ENCODE measurements around the gene DDX1.

DDX1 gene

GRCh38 chr2:15630978-15631719, 39.5 kb downstream of the DDX1 start:
- no peak for DNase-seq

GRCh38 chr2:15631883-15632282, 40.2 kb downstream of the DDX1 start:
- no peak for DNase-seq

GRCh38 chr2:15633043-15633970, 41.6 kb downstream of the DDX1 start:
- DNase-seq: no peak

GRCh38 chr2:15633971-15634346, 42.3 kb downstream of the DDX1 start:
- no peak for DNase-seq

- no peak for DNase-seq
These were observed 43.3 kb downstream of the DDX1 start for GRCh38 chr2:15634846-15635490.

GRCh38 chr2:15636972-15637785, 45.5 kb downstream of the DDX1 start:
- peak; percentile 52 to 53 for DNase-seq

- DNase-seq: no peak
These were observed 47.1 kb downstream of the DDX1 start for GRCh38 chr2:15638720-15639119.

GRCh38 chr2:15639323-15640251, 47.9 kb downstream of the DDX1 start:
- no peak for DNase-seq

GRCh38 chr2:15640261-15640711, 48.6 kb downstream of the DDX1 start:
- no peak for DNase-seq

GRCh38 chr2:15640784-15641183, 49.1 kb downstream of the DDX1 start:
- no peak for DNase-seq

GRCh38 chr2:15641530-15641982, 49.9 kb downstream of the DDX1 start:
- DNase-seq: no peak

- DNase-seq: no peak
These were observed 50.5 kb downstream of the DDX1 start for GRCh38 chr2:15642011-15642814.

- DNase-seq: no peak
These were observed 51.3 kb downstream of the DDX1 start for GRCh38 chr2:15642815-15643500.

GRCh38 chr2:15643791-15644585, 52.3 kb downstream of the DDX1 start:
- DNase-seq: no peak

- DNase-seq: no peak
These were observed 53.6 kb downstream of the DDX1 start for GRCh38 chr2:15645300-15645699.

- DNase-seq: no peak
These were observed 54.2 kb downstream of the DDX1 start for GRCh38 chr2:15645720-15646385.

- DNase-seq: no peak
These were observed 55.0 kb downstream of the DDX1 start for GRCh38 chr2:15646661-15647060.

Data from CD4-positive, alpha-beta T cell treated with Interferon alpha-2 for 1 hour (primary cell).